Measurements from ENCODE around the gene ISOC2.

ISOC2 gene

DNA sequence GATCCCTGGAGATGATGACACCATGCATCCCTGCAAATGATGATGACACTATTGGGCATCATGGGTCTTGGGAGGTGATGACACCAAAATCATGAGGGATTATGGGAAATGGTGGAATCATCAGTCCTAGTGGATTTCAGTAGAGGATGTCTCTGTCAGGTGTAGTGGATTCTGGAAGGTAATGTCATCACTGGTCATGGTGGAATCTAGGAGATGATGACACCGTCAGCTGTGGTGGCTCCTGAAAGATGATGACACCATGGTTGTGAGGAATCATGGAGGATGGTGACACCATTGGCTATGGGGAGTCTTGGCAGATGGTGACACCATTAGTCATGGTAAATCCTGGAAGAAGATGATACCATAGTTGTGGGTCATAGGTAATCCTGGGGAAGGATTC, 30.3 kb downstream of the ISOC2 start:
- Histone ChIP-seq H3K27me3 (ENCODE audit: insufficient read depth, poor library complexity, severe bottlenecking) (no peaks in the 10 kb centered on the region), H3K27ac (replicated peaks) (no peak overlapping the region), H3K4me3 (replicated peaks; ENCODE audit: insufficient read depth, low read length) (no peak overlapping the region)
- DNase-seq (ENCODE audit: low read depth in 1 of 2, low spot score in 1 of 2) = no peak
- TF ChIP-seq, protein P1, sequence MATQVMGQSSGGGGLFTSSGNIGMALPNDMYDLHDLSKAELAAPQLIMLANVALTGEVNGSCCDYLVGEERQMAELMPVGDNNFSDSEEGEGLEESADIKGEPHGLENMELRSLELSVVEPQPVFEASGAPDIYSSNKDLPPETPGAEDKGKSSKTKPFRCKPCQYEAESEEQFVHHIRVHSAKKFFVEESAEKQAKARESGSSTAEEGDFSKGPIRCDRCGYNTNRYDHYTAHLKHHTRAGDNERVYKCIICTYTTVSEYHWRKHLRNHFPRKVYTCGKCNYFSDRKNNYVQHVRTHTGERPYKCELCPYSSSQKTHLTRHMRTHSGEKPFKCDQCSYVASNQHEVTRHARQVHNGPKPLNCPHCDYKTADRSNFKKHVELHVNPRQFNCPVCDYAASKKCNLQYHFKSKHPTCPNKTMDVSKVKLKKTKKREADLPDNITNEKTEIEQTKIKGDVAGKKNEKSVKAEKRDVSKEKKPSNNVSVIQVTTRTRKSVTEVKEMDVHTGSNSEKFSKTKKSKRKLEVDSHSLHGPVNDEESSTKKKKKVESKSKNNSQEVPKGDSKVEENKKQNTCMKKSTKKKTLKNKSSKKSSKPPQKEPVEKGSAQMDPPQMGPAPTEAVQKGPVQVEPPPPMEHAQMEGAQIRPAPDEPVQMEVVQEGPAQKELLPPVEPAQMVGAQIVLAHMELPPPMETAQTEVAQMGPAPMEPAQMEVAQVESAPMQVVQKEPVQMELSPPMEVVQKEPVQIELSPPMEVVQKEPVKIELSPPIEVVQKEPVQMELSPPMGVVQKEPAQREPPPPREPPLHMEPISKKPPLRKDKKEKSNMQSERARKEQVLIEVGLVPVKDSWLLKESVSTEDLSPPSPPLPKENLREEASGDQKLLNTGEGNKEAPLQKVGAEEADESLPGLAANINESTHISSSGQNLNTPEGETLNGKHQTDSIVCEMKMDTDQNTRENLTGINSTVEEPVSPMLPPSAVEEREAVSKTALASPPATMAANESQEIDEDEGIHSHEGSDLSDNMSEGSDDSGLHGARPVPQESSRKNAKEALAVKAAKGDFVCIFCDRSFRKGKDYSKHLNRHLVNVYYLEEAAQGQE (IDR thresholded peaks at IDR 0.05; ENCODE audit: insufficient replicate concordance, low read depth) = no peak
- TF ChIP-seq GABPA (IDR thresholded peaks at IDR 0.05; ENCODE audit: low read depth) = no peak
- TF ChIP-seq POLR2AphosphoS5 (IDR thresholded peaks at IDR 0.05; ENCODE audit: low read depth) = no peak
- no peak for TF ChIP-seq SPI1 (IDR thresholded peaks at IDR 0.05; ENCODE audit: borderline replicate concordance, low read depth)
- TF ChIP-seq, protein P2, sequence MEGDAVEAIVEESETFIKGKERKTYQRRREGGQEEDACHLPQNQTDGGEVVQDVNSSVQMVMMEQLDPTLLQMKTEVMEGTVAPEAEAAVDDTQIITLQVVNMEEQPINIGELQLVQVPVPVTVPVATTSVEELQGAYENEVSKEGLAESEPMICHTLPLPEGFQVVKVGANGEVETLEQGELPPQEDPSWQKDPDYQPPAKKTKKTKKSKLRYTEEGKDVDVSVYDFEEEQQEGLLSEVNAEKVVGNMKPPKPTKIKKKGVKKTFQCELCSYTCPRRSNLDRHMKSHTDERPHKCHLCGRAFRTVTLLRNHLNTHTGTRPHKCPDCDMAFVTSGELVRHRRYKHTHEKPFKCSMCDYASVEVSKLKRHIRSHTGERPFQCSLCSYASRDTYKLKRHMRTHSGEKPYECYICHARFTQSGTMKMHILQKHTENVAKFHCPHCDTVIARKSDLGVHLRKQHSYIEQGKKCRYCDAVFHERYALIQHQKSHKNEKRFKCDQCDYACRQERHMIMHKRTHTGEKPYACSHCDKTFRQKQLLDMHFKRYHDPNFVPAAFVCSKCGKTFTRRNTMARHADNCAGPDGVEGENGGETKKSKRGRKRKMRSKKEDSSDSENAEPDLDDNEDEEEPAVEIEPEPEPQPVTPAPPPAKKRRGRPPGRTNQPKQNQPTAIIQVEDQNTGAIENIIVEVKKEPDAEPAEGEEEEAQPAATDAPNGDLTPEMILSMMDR (IDR thresholded peaks at IDR 0.05; ENCODE audit: insufficient read depth, low read length) = no peak

DNA sequence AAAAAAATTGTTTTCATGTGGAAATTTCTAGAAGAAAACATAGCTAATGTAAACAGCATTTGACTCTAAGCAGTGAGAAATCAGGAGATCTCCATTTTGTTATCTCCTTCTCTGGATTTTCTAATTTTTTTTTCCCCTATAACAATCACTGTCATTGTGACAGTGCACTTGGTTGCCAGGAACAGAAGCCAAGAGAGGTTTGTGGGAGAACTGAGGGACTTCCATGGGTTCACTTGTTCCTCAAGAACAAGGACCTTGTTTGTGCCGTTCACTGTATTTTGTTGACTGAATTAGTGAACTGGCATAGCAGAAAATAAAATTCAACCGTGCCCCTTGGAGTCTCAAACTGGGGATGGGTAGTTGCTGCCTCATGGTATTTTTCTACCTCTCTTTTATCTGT, 35.4 kb downstream of the ISOC2 start:
- DNase-seq (ENCODE audit: low read depth in 1 of 2, low spot score in 1 of 2) = no peak
- TF ChIP-seq, protein P1 (IDR thresholded peaks at IDR 0.05; ENCODE audit: insufficient replicate concordance, low read depth) = no peak
- TF ChIP-seq GABPA (IDR thresholded peaks at IDR 0.05; ENCODE audit: low read depth) (no peak), SPI1 (IDR thresholded peaks at IDR 0.05; ENCODE audit: borderline replicate concordance, low read depth) (no peak), POLR2AphosphoS5 (IDR thresholded peaks at IDR 0.05; ENCODE audit: low read depth) (no peak)
- TF ChIP-seq, protein P2 (IDR thresholded peaks at IDR 0.05; ENCODE audit: insufficient read depth, low read length) = no peak
- no peak overlapping the region for H3K27ac ChIP-seq (replicated peaks)
- no peak overlapping the region for H3K4me3 ChIP-seq (replicated peaks; ENCODE audit: insufficient read depth, low read length)
- no peaks in the 10 kb centered on the region for H3K27me3 ChIP-seq (ENCODE audit: insufficient read depth, poor library complexity, severe bottlenecking)

DNA sequence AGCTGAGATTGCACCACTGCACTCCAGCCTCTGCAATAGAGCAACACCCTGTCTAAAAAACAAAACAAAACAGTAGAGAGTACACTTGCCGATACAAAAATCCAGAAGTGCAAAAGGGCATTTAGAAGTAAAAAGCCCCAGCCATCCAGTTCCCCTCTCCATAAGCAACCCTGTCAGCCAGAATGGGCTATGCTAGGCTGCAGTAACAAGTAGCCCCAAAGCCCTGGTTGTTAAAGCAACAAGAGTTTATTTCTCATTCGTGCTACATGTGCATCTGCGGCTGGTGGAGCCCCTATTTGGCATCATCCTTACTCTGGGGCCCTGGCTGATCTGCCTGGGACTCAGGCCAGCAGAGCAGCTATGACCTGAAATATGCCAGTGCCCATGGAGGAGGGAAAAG, 36.9 kb downstream of the ISOC2 start:
- TF ChIP-seq SPI1 (IDR thresholded peaks at IDR 0.05; ENCODE audit: borderline replicate concordance, low read depth) = no peak
- TF ChIP-seq, protein P1 (IDR thresholded peaks at IDR 0.05; ENCODE audit: insufficient replicate concordance, low read depth) = no peak
- TF ChIP-seq GABPA (IDR thresholded peaks at IDR 0.05; ENCODE audit: low read depth) = no peak
- TF ChIP-seq POLR2AphosphoS5 (IDR thresholded peaks at IDR 0.05; ENCODE audit: low read depth) = no peak
- TF ChIP-seq, protein P2 (IDR thresholded peaks at IDR 0.05; ENCODE audit: insufficient read depth, low read length) = no peak
- no peak for DNase-seq (ENCODE audit: low read depth in 1 of 2, low spot score in 1 of 2)
- no peak overlapping the region for H3K27ac ChIP-seq (replicated peaks)
- no peaks in the 10 kb centered on the region for H3K27me3 ChIP-seq (ENCODE audit: insufficient read depth, poor library complexity, severe bottlenecking)
- no peak overlapping the region for H3K4me3 ChIP-seq (replicated peaks; ENCODE audit: insufficient read depth, low read length)
